ENCODE results near the gene YPEL1. TPM values are rescaled to one million over a fixed set of nuclear protein-coding genes. Genes with fewer than 3 reads are reported as not detected.

Gene YPEL1
- total RNA-seq, 6 experiments from 2014 or later = 1.0 to 11.2 (median 2.7) TPM

GRCh38 chr22:21738966-21739365 lies 3.4 kb upstream of the YPEL1 start:
- no peaks in the 10 kb centered on the region for H3K36me3 ChIP-seq
- H3K27ac ChIP-seq = no peak overlapping the region
- WGBS (ENCODE audit: insufficient coverage, low coverage, low lambda C conversion rate, missing lambda C conversion rate) = 74% methylated on average over 7 of the region's 7 CpGs
- intact Hi-C loops (cut with DNase I) = loop anchor here in 1 of 2 donors (10.0 kb wide), 1 partner anchor 196 kb away; no protein-coding TSS in a partner anchor
- H3K27me3 ChIP-seq = no peaks in the 10 kb centered on the region
- DNase-seq = no peak
- no peaks in the 10 kb centered on the region for H3K9me3 ChIP-seq
- no peak for TF ChIP-seq CTCF (IDR thresholded peaks at IDR 0.05)
- TF ChIP-seq POLR2A (IDR thresholded peaks at IDR 0.05) = no peak
- H3K4me1 ChIP-seq = no peaks in the 10 kb centered on the region
- no peak overlapping the region for H3K4me3 ChIP-seq
- ATAC-seq = no peak

DNA sequence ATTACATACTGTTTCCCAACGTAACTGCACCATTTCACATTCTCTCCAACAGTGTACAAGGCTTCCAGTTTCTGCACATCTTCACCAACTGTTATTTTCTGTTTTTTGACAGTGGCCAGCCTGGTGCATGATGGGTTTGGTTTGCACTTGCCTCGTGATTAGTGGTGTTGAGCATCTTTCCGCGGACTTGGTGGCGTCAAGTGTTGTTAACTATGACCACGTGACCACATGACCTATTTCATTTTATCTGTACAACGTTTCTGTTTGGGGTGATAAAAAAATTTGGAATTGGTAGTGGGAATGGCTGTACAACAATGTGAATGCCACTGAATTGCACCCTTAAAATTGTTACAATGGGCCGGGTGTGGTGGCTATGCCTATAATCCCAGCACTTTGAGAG lies 2.5 kb upstream of the YPEL1 start:
- TF ChIP-seq POLR2A (IDR thresholded peaks at IDR 0.05) = no peak
- no peak for TF ChIP-seq CTCF (IDR thresholded peaks at IDR 0.05)
- no peak for DNase-seq
- no peaks in the 10 kb centered on the region for H3K27me3 ChIP-seq
- H3K36me3 ChIP-seq = no peaks in the 10 kb centered on the region
- H3K9me3 ChIP-seq = no peaks in the 10 kb centered on the region
- 79% methylated on average over 8 of the region's 8 CpGs for WGBS (ENCODE audit: insufficient coverage, low coverage, low lambda C conversion rate, missing lambda C conversion rate)
- no peak overlapping the region for H3K27ac ChIP-seq
- H3K4me3 ChIP-seq = no peak overlapping the region
- H3K4me1 ChIP-seq = no peaks in the 10 kb centered on the region
- intact Hi-C loops (cut with DNase I) = loop anchor here in 1 of 2 donors (10.0 kb wide), 1 partner anchor 197 kb away; no protein-coding TSS in a partner anchor
- ATAC-seq = no peak

- H3K9me3 ChIP-seq = no peaks in the 10 kb centered on the region
- H3K27me3 ChIP-seq = no peaks in the 10 kb centered on the region
- no peak overlapping the region for H3K4me3 ChIP-seq
- H3K4me1 ChIP-seq = no peaks in the 10 kb centered on the region
- H3K36me3 ChIP-seq = no peaks in the 10 kb centered on the region
- H3K27ac ChIP-seq = no peak overlapping the region
- TF ChIP-seq POLR2A (IDR thresholded peaks at IDR 0.05) (no peak), CTCF (IDR thresholded peaks at IDR 0.05) (no peak)
- WGBS (ENCODE audit: insufficient coverage, low coverage, low lambda C conversion rate, missing lambda C conversion rate) = 85% methylated on average over 4 of the region's 9 CpGs
- ATAC-seq (no peak), DNase-seq (no peak)
- intact Hi-C loops (cut with DNase I) = loop anchor here in 1 of 2 donors (10.0 kb wide), 1 partner anchor 198 kb away; no protein-coding TSS in a partner anchor
Measured at GRCh38 chr22:21736948-21737347, 1.4 kb upstream of the YPEL1 start.

GRCh38 chr22:21736084-21736642 lies 569 bp upstream of the YPEL1 start:
- no peak for DNase-seq
- intact Hi-C loops (cut with DNase I) = loop anchor here in 1 of 2 donors (10.0 kb wide), 1 partner anchor 199 kb away; no protein-coding TSS in a partner anchor
- Histone ChIP-seq H3K27ac (peak overlapping the region in 1 of 3 donors; percentile 43), H3K4me3 (peak overlapping the region; percentile 59 to 78 (median 68)), H3K27me3 (no peaks in the 10 kb centered on the region), H3K36me3 (no peaks in the 10 kb centered on the region), H3K9me3 (no peaks in the 10 kb centered on the region), H3K4me1 (peaks cover 0 to 4% (median 0%) of the 10 kb centered on the region in 4 donors)
- ATAC-seq = peak in 3 of 4 donors; percentile 20 to 39 (median 25)
- TF ChIP-seq CTCF (IDR thresholded peaks at IDR 0.05) (no peak), POLR2A (IDR thresholded peaks at IDR 0.05) (no peak)
- WGBS (ENCODE audit: insufficient coverage, low coverage, low lambda C conversion rate, missing lambda C conversion rate) = 46% methylated on average over 8 of the region's 65 CpGs

Measured in right lobe of liver (tissue), 6 donors.